ENCODE data around the gene SRPX2. TPM values are rescaled to one million over a fixed set of nuclear protein-coding genes. Genes with fewer than 3 reads are reported as not detected.

Gene SRPX2
- total RNA-seq, 1 donor from 2014 or later, result 29.5 TPM

GRCh38 chrX:100680756-100681155 lies 36.8 kb downstream of the SRPX2 start:
- DNase-seq (ENCODE audit: low read depth), result no peak
- H3K4me3 ChIP-seq (ENCODE audit: low read depth, low read length), result no peak overlapping the region
- TF ChIP-seq, protein P1, sequence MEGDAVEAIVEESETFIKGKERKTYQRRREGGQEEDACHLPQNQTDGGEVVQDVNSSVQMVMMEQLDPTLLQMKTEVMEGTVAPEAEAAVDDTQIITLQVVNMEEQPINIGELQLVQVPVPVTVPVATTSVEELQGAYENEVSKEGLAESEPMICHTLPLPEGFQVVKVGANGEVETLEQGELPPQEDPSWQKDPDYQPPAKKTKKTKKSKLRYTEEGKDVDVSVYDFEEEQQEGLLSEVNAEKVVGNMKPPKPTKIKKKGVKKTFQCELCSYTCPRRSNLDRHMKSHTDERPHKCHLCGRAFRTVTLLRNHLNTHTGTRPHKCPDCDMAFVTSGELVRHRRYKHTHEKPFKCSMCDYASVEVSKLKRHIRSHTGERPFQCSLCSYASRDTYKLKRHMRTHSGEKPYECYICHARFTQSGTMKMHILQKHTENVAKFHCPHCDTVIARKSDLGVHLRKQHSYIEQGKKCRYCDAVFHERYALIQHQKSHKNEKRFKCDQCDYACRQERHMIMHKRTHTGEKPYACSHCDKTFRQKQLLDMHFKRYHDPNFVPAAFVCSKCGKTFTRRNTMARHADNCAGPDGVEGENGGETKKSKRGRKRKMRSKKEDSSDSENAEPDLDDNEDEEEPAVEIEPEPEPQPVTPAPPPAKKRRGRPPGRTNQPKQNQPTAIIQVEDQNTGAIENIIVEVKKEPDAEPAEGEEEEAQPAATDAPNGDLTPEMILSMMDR (conservative IDR thresholded peaks at IDR 0.05; ENCODE audit: low read depth, low read length), result no peak

GRCh38 chrX:100681599-100681998 lies 37.6 kb downstream of the SRPX2 start:
- no peak overlapping the region for H3K4me3 ChIP-seq (ENCODE audit: low read depth, low read length)
- DNase-seq (ENCODE audit: low read depth), result no peak
- TF ChIP-seq, protein P1 (conservative IDR thresholded peaks at IDR 0.05; ENCODE audit: low read depth, low read length), result no peak

DNA sequence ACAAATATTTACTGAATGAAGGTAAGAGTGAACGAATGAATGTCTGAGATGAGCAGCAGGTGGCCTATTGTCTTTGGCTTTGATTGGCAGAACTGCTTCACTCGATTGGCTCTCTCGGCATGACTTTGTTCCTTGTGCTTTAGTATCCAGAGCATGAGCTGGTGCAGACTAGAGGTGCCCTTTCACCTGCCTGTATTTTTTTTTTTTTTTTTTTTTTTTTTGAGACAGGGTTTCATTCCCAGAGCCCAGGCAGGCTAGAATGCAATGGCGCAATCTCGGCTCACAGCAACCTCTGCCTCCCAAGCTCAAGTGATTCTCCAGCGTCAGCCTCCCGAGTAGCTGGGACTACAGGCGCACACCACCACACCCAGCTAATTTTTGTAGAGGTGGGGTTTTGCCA lies 38.9 kb downstream of the SRPX2 start:
- TF ChIP-seq, protein P1 (conservative IDR thresholded peaks at IDR 0.05; ENCODE audit: low read depth, low read length), result no peak
- no peak for DNase-seq (ENCODE audit: low read depth)
- H3K4me3 ChIP-seq (ENCODE audit: low read depth, low read length), result no peak overlapping the region

DNA sequence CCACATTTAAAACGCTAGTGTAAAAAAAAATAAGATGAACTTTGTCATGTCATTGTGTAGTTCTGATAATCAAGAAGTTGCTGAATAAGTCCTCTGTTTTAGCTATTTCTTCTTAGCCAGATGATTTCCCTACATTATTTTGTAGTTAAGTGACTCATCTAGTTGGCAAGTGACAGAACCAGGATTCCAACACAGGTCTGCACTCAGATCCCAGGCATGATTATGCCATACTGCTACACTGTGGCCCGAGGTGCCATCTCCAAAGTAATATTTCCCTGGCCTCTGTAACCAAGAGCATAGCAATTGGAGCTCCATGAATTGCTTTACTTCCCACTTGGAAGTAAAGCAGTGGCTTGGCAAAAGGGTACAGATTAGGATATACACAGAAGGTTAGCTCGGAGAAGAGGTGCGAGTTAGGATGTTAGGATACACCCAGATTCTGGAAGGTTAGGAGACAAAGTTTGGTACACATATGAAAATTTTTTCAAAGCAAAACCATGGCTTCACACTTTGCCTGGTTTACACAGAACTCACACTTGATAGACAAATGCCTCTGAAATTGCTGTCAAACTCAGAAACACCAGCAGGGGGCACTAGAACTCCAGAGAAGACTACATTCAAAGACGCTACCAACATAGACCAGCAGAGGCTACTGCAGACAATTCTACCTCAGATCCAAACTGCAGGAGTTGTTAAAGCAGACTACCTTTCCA lies 41.4 kb downstream of the SRPX2 start:
- peak; percentile 31 for DNase-seq (ENCODE audit: low read depth)
- H3K4me3 ChIP-seq (ENCODE audit: low read depth, low read length), result no peak overlapping the region
- TF ChIP-seq, protein P1 (conservative IDR thresholded peaks at IDR 0.05; ENCODE audit: low read depth, low read length), result peak; percentile 84

DNA sequence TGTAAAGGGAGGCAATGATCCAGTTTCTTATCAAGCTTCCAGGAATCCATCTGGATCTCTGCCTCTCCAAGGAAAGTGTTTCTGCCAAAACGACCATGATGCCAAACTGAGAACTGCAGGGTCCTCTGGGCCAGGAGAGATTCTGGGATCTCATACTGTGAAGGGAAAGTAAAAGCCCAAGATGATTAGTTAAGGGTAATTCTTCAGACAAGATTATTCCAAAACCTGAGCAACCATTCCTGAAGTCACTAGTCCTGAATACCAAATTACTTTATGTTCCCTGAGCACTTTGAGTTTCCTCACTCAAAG lies 42.0 kb downstream of the SRPX2 start:
- TF ChIP-seq, protein P1 (conservative IDR thresholded peaks at IDR 0.05; ENCODE audit: low read depth, low read length), result no peak
- no peak for DNase-seq (ENCODE audit: low read depth)
- H3K4me3 ChIP-seq (ENCODE audit: low read depth, low read length), result no peak overlapping the region

GRCh38 chrX:100687128-100687527 lies 43.1 kb downstream of the SRPX2 start:
- no peak for DNase-seq (ENCODE audit: low read depth)
- no peak overlapping the region for H3K4me3 ChIP-seq (ENCODE audit: low read depth, low read length)
- TF ChIP-seq, protein P1 (conservative IDR thresholded peaks at IDR 0.05; ENCODE audit: low read depth, low read length), result no peak

- no peak overlapping the region for H3K4me3 ChIP-seq (ENCODE audit: low read depth, low read length)
- TF ChIP-seq, protein P1 (conservative IDR thresholded peaks at IDR 0.05; ENCODE audit: low read depth, low read length), result no peak
- DNase-seq (ENCODE audit: low read depth), result no peak
Observed at GRCh38 chrX:100687546-100687945, 43.5 kb downstream of the SRPX2 start.
